Measurements from ENCODE around the gene NR5A1. TPM values are rescaled to one million over a fixed set of nuclear protein-coding genes. Genes with fewer than 3 reads are reported as not detected.

NR5A1 gene
- total RNA-seq, 4 donors from 2014 or later: not detected

DNA sequence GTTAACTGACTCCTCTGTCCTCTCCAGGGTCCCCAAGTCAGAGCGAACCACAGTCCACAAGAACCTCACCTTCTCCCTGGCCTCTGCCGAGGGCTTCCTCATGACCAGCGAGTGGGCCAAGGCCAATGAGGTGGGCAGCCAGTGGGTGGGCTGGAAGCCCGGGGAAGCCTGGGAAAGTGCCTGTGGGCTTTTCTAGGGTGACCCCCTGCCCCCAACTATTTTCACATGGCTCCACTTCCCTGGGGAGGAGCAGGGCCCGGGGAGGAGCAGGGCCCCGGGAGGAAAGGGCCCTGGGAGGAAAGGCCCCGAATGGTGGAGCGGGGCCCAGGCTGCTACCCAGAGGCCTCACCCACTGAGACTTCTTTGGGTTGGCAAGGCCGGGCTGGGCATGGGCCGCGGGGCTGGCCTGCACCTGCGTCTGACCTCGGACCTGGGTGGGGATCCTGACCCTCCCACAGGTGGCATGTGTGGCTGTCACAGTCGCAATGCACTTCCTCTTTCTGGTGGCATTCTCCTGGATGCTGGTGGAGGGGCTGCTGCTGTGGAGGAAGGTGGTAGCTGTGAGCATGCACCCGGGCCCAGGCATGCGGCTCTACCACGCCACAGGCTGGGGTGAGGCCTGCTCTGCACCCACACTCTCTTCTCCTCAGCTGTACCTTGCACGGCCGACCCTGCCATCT, 39.0 kb downstream of the NR5A1 start:
- intact Hi-C loops (cut with DNase I; ENCODE audit: low total_unique reads) (no loop called here), in situ Hi-C loops (cut with MboI; ENCODE audit: low pct_ligation_motif_present in 1 of 4, low pct_unique_long_range_greater_than_20kb in 1 of 4, low sequenced_read_pairs in 3 of 4) (no loop called here)
- peaks cover 11% of the 10 kb centered on the region for H3K27me3 ChIP-seq
- no peak overlapping the region for H3K27ac ChIP-seq
- no peak overlapping the region for H3K4me3 ChIP-seq
- no peak for TF ChIP-seq POLR2AphosphoS5 (IDR thresholded peaks at IDR 0.05)
- no peak for TF ChIP-seq POLR2A (IDR thresholded peaks at IDR 0.05)
- TF ChIP-seq, protein P1, sequence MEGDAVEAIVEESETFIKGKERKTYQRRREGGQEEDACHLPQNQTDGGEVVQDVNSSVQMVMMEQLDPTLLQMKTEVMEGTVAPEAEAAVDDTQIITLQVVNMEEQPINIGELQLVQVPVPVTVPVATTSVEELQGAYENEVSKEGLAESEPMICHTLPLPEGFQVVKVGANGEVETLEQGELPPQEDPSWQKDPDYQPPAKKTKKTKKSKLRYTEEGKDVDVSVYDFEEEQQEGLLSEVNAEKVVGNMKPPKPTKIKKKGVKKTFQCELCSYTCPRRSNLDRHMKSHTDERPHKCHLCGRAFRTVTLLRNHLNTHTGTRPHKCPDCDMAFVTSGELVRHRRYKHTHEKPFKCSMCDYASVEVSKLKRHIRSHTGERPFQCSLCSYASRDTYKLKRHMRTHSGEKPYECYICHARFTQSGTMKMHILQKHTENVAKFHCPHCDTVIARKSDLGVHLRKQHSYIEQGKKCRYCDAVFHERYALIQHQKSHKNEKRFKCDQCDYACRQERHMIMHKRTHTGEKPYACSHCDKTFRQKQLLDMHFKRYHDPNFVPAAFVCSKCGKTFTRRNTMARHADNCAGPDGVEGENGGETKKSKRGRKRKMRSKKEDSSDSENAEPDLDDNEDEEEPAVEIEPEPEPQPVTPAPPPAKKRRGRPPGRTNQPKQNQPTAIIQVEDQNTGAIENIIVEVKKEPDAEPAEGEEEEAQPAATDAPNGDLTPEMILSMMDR (IDR thresholded peaks at IDR 0.05): no peak
- TF ChIP-seq EP300 (IDR thresholded peaks at IDR 0.05; ENCODE audit: low read depth): no peak
- H3K9me3 ChIP-seq: no peaks in the 10 kb centered on the region
- 86% methylated on average over 17 of the region's 19 CpGs; no CpG with 5 or more reads in 1 of the 2 donors for WGBS, 2 donors (ENCODE audit: low coverage in 1 of 2)
- no peaks in the 10 kb centered on the region for H3K36me3 ChIP-seq
- no peak for DNase-seq
- no peaks in the 10 kb centered on the region for H3K4me1 ChIP-seq

DNA sequence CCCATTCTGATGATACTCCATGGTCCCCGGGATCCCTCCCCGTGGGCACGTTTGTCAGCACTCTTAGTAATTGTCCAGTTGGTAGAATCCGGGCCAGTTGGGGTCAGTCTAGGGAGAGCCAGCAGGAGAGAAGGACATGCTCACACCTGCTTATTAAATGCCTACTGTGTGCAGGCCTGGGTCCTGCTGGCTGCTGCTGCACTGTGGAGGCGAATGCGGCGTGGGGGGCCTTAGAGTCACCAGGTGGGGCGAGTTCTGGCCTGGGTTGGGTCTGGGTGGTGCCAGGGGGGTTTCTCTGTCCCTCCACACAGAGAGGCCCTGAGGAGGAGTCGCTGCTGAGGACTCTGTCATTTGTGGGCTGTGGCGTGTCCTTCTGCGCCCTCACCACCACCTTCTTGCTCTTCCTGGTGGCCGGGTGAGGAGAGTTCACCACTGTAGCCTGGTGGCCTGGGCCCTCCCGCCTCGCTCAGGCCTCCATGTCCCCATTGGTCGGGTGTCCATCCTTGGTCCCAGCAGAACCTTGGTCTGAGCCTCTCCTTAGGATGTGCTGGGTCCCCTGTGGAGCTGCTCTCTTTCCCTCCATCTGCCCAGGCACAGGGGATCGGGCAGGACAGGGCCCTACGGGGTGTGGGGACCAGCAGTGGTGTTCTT, 39.7 kb downstream of the NR5A1 start:
- no peak overlapping the region for H3K4me3 ChIP-seq
- peaks cover 16% of the 10 kb centered on the region for H3K27me3 ChIP-seq
- in situ Hi-C loops (cut with MboI; ENCODE audit: low pct_ligation_motif_present in 1 of 4, low pct_unique_long_range_greater_than_20kb in 1 of 4, low sequenced_read_pairs in 3 of 4): no loop called here
- H3K4me1 ChIP-seq: no peaks in the 10 kb centered on the region
- TF ChIP-seq, protein P1 (IDR thresholded peaks at IDR 0.05): no peak
- TF ChIP-seq POLR2AphosphoS5 (IDR thresholded peaks at IDR 0.05): no peak
- no peaks in the 10 kb centered on the region for H3K9me3 ChIP-seq
- no peak overlapping the region for H3K27ac ChIP-seq
- intact Hi-C loops (cut with DNase I; ENCODE audit: low total_unique reads): no loop called here
- DNase-seq: no peak
- WGBS, 2 donors (ENCODE audit: low coverage in 1 of 2): 92% methylated on average over 17 of the region's 17 CpGs; no CpG with 5 or more reads in 1 of the 2 donors
- no peaks in the 10 kb centered on the region for H3K36me3 ChIP-seq

DNA sequence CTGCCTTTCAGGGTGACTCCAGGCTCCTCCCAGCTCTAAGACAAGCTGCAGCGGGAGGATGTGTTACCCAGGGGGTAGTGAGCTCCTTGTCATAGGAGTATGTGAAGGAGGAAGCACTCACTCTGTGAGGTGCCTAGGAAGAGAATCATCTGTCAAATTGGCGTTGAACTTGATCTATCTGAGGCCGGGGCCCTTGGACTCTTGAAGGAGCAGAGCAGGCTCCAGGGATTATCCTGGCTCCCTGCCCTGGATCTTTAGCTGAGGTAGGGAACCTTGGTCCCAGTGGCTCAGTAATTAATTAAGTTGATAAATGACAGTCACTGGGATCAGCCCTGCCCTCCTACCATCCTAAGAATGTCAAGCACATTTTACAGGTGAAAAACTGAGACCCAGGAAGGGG, 41.5 kb downstream of the NR5A1 start:
- Histone ChIP-seq H3K4me3 (no peak overlapping the region), H3K27me3 (peaks cover 16% of the 10 kb centered on the region), H3K9me3 (no peaks in the 10 kb centered on the region), H3K36me3 (no peaks in the 10 kb centered on the region), H3K27ac (no peak overlapping the region), H3K4me1 (no peaks in the 10 kb centered on the region)
- in situ Hi-C loops (cut with MboI; ENCODE audit: low pct_ligation_motif_present in 1 of 4, low pct_unique_long_range_greater_than_20kb in 1 of 4, low sequenced_read_pairs in 3 of 4): no loop called here
- intact Hi-C loops (cut with DNase I; ENCODE audit: low total_unique reads): no loop called here
- no peak for TF ChIP-seq POLR2A (IDR thresholded peaks at IDR 0.05)
- TF ChIP-seq EP300 (IDR thresholded peaks at IDR 0.05; ENCODE audit: low read depth): no peak
- no peak for TF ChIP-seq POLR2AphosphoS5 (IDR thresholded peaks at IDR 0.05)
- TF ChIP-seq, protein P1 (IDR thresholded peaks at IDR 0.05): no peak
- no peak for DNase-seq
- 75% methylated on average over 3 of the region's 3 CpGs; no CpG with 5 or more reads in 1 of the 2 donors for WGBS, 2 donors (ENCODE audit: low coverage in 1 of 2)

DNA sequence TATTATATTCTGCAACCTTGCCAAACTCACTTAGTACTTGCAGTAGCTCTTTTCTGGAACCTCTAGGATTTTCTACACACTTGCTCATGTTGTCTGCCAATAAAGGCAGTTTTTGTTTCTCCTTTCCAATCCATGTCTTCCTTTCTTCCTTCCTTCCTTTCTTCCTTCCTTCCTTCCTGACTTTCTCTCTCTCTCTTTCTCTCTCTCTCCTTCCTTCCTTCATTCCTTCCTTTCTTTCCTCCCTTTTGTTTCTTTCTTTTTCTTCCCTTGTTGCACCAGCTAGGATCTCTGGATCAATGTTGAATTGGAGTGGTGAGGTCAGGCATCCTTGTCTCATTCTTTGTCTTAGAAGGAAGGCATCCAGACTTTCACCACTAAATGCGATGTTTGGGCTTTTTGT, 44.5 kb downstream of the NR5A1 start:
- in situ Hi-C loops (cut with MboI; ENCODE audit: low pct_ligation_motif_present in 1 of 4, low pct_unique_long_range_greater_than_20kb in 1 of 4, low sequenced_read_pairs in 3 of 4) (no loop called here), intact Hi-C loops (cut with DNase I; ENCODE audit: low total_unique reads) (no loop called here)
- TF ChIP-seq POLR2AphosphoS5 (IDR thresholded peaks at IDR 0.05) (no peak), EP300 (IDR thresholded peaks at IDR 0.05; ENCODE audit: low read depth) (no peak), POLR2A (IDR thresholded peaks at IDR 0.05) (no peak)
- TF ChIP-seq, protein P1 (IDR thresholded peaks at IDR 0.05): no peak
- 89 to 100% methylated on average over 1 of the region's 1 CpG for WGBS, 2 donors (ENCODE audit: low coverage in 1 of 2)
- H3K4me3 ChIP-seq: no peak overlapping the region
- peaks cover 16% of the 10 kb centered on the region for H3K27me3 ChIP-seq
- H3K9me3 ChIP-seq: no peaks in the 10 kb centered on the region
- no peak for DNase-seq
- H3K4me1 ChIP-seq: no peaks in the 10 kb centered on the region
- H3K27ac ChIP-seq: no peak overlapping the region
- no peaks in the 10 kb centered on the region for H3K36me3 ChIP-seq

Data from transverse colon (tissue), 4 donors.